Right lobe of liver (tissue), 6 donors: ENCODE data around the gene TM2D3. TPM values are rescaled to one million over a fixed set of nuclear protein-coding genes. Genes with fewer than 3 reads are reported as not detected.
A peak's percentile ranks its signal among the peaks of the same experiment; 100 is the strongest.

Source experiments
- ATAC-seq, 4 donors: fragments of 200-7000 bp; cut with Tn5 transposase; one replicate each; pipeline ENCODE4 v1.9.1; 2020; ENCODE audit warnings: mild to moderate bottlenecking in 4 of 4, moderate library complexity in 4 of 4
- DNase-seq, 3 donors: peaks; one replicate each; pipeline ENCODE4 v3.0.0-alpha.2; 2020
- H3K27ac ChIP-seq, 3 donors: fragments of 200-600 bp; one replicate each; pipeline ENCODE4 v1.8.0; 2022
- H3K27me3 ChIP-seq, 2 donors: fragments of 200-600 bp; one replicate each; pipeline ENCODE4 v1.8.0; 2022
- H3K36me3 ChIP-seq, 4 donors: fragments of 200-600 bp; sonication (generic) in 1 of 4; one replicate each; pipeline versions ENCODE4 v1.5.1 to v1.8.0; 2017 to 2022; ENCODE audit warnings: control low read depth in 1 of 4
- H3K4me1 ChIP-seq, 4 donors: fragments of 200-600 bp; sonication (generic) in 1 of 4; one replicate each; pipeline versions ENCODE4 v1.5.1 to v1.8.0; 2017 to 2022; ENCODE audit warnings: control low read depth in 1 of 4
- H3K4me3 ChIP-seq, 3 donors: fragments of 200-600 bp; one replicate each; pipeline ENCODE4 v1.8.0; 2022
- H3K9me3 ChIP-seq, 4 donors: fragments of 200-600 bp; sonication (generic) in 1 of 4; one replicate each; pipeline versions ENCODE4 v1.5.1 to v1.8.0; 2017 to 2022; ENCODE audit warnings: control low read depth in 1 of 4
- CTCF ChIP-seq, 4 donors: fragments of 200-600 bp in 3 of 4; fragments of 450-650 bp in 1 of 4; IDR thresholded peaks; one replicate each; pipeline versions ENCODE4 v1.5.1 to v1.8.0; 2016 to 2022; ENCODE audit warnings: antibody characterized with exemption in 4 of 4, mild to moderate bottlenecking in 2 of 4
- POLR2A ChIP-seq: fragments of 450-650 bp; IDR thresholded peaks from one replicate; pipeline ENCODE4 v1.6.1; 2017; ENCODE audit warnings: antibody characterized with exemption, mild to moderate bottlenecking
- WGBS: methylation state at CpG from one replicate; pipeline ENCODE4 v1.1.6; 2018; ENCODE audit warnings: low coverage, low lambda C conversion rate; ENCODE audit not compliant: insufficient coverage; ENCODE audit errors: missing lambda C conversion rate; 5-methylcytosine and 5-hydroxymethylcytosine counted together
- intact Hi-C, 2 donors: fragments of 100-400 bp; cut with DNase I; formaldehyde crosslinking; loops; one replicate each; pipeline versions ENCODE4 v1.11.2 to v1.14.1; 2022
- total RNA-seq, 6 experiments: library from RNA; depleted of rRNA in 2 of 6; stranded (reverse); fragments of >200 nt in 2 of 6; fragmentation: NEBNext Ultra II Directional in 3 of 6; extraction: Animal tissue kit (Norgen Biotek cat#: 25700) in 3 of 6; gene quantifications; one replicate each; pipeline versions ENCODE4 v1.1.0 to v1.2.4, GENCODE V29; 2016 to 2023
- donor health status: DM: no; HTN: yes; CAD: no.
- donor health status: DM: no; HTN: no; CAD: no.
- donor health status: DM: no; HTN: no; CAD: no.
- donor health status: DM: no; HTN: yes; CAD: no.
- donor health status: DM: no; HTN: yes; CAD: no.

Gene TM2D3
- total RNA-seq, 6 experiments from 2014 or later = 29.5 to 46.9 (median 40.8) TPM

GRCh38 chr15:101667881-101668280 lies 15.7 kb upstream of the TM2D3 start:
- WGBS = 71% methylated on average over 1 of the region's 1 CpG

GRCh38 chr15:101664303-101664913 lies 12.2 kb upstream of the TM2D3 start:
- ATAC-seq (peak; percentile 36 to 57 (median 36)), DNase-seq (no peak)
- no peak overlapping the region for H3K27ac ChIP-seq
- no peaks in the 10 kb centered on the region for H3K9me3 ChIP-seq
- intact Hi-C loops = no loop called here
- WGBS = 62% methylated on average over 9 of the region's 9 CpGs
- no peaks in the 10 kb centered on the region for H3K36me3 ChIP-seq
- H3K4me1 ChIP-seq = no peaks in the 10 kb centered on the region
- no peaks in the 10 kb centered on the region for H3K27me3 ChIP-seq
- no peak overlapping the region for H3K4me3 ChIP-seq
- TF ChIP-seq CTCF (IDR thresholded peaks at IDR 0.05) (peak in 1 of 4 donors; percentile 10), POLR2A (no peak)

More at GRCh38 chr15:101667881-101668280, 15.7 kb upstream of the TM2D3 start:
- Histone ChIP-seq H3K4me1 (no peaks in the 10 kb centered on the region), H3K27me3 (no peaks in the 10 kb centered on the region), H3K9me3 (no peaks in the 10 kb centered on the region), H3K4me3 (no peak overlapping the region), H3K27ac (no peak overlapping the region), H3K36me3 (peaks cover 0 to 15% (median under 1%) of the 10 kb centered on the region in 4 donors)
- ATAC-seq (no peak), DNase-seq (no peak)
- intact Hi-C loops = no loop called here
- no peak for TF ChIP-seq POLR2A
- no peak for TF ChIP-seq CTCF (IDR thresholded peaks at IDR 0.05)

- no peak overlapping the region for H3K4me3 ChIP-seq
- H3K4me1 ChIP-seq = peaks cover 0 to 4% (median 0%) of the 10 kb centered on the region in 4 donors
- H3K27ac ChIP-seq = no peak overlapping the region
- H3K27me3 ChIP-seq = no peaks in the 10 kb centered on the region
- no peaks in the 10 kb centered on the region for H3K36me3 ChIP-seq
- WGBS = 100% methylated on average over 1 of the region's 1 CpG
- no peak for DNase-seq
- no peaks in the 10 kb centered on the region for H3K9me3 ChIP-seq
- intact Hi-C loops = no loop called here
- no peak for TF ChIP-seq POLR2A
- TF ChIP-seq CTCF (IDR thresholded peaks at IDR 0.05) = no peak
- ATAC-seq = no peak
These were observed 10.0 kb upstream of the TM2D3 start for GRCh38 chr15:101662203-101662602.

- ATAC-seq = no peak
- WGBS = no CpG with 5 or more reads among the region's 2 CpGs
- intact Hi-C loops = no loop called here
These were observed 7.8 kb upstream of the TM2D3 start for GRCh38 chr15:101660005-101660404.

More at GRCh38 chr15:101660005-101660404, 7.8 kb upstream of the TM2D3 start:
- DNase-seq = no peak
- Histone ChIP-seq H3K27ac (no peak overlapping the region), H3K9me3 (no peaks in the 10 kb centered on the region), H3K27me3 (no peaks in the 10 kb centered on the region), H3K4me3 (no peak overlapping the region), H3K4me1 (peaks cover 0 to 4% (median 0%) of the 10 kb centered on the region in 4 donors), H3K36me3 (no peaks in the 10 kb centered on the region)
- TF ChIP-seq POLR2A = no peak
- no peak for TF ChIP-seq CTCF (IDR thresholded peaks at IDR 0.05)
